Stimulated activated memory B cell treated with anti-CD40 and anti-IgM and Interleukin-4, amounts not matched to agents 10 μg/mL and 1 μg/mL and 100 μg/mL, for 72 hours (primary cell): ENCODE measurements around the gene TBX1.

Experiments
- ATAC-seq: fragments of 150-1000 bp; cut with Tn5 transposase; 2 replicates; pipeline ENCODE4 v1.10.0; 2021
- H3K27ac Mint-ChIP-seq: one replicate; pipeline ENCODE4 v1.8.0; 2022; ENCODE audit warnings: mild to moderate bottlenecking, mixed read lengths
- H3K27me3 Mint-ChIP-seq: one replicate; pipeline ENCODE4 v1.8.0; 2022; ENCODE audit warnings: mixed read lengths
- H3K36me3 Mint-ChIP-seq: one replicate; pipeline ENCODE4 v1.8.0; 2022; ENCODE audit warnings: mixed read lengths
- H3K4me1 Mint-ChIP-seq: one replicate; pipeline ENCODE4 v1.8.0; 2022; ENCODE audit warnings: mixed read lengths
- H3K4me3 Mint-ChIP-seq: one replicate; pipeline ENCODE4 v1.8.0; 2022; ENCODE audit warnings: mild to moderate bottlenecking, moderate library complexity, mixed read lengths
- H3K9me3 Mint-ChIP-seq: one replicate; pipeline ENCODE4 v1.8.0; 2022; ENCODE audit warnings: mixed read lengths

TBX1 gene

DNA sequence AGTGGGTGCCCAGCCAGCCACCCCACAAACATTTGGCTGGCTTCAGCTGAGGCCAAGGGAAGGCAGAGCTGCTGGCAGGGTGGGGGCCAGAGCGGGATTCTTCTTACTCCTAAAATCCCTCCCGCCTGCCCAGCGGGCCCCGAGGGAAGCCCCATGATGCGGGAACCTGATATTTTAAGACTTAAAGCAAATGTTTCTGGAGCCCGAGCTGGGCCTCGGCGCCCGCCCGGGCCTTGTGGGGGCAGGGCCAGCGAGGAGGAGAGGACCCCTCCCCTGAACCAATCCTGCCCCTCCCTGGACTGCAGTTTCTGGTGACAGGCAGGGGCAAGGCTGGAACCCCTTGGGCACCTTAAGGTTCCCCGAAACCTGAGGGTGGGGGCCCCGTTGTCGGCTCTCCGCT, 20.0 kb upstream of the TBX1 start:
- no peak for ATAC-seq
- Mint-ChIP-seq H3K4me1 (no peaks in the 10 kb centered on the region), H3K4me3 (no peak overlapping the region)

DNA sequence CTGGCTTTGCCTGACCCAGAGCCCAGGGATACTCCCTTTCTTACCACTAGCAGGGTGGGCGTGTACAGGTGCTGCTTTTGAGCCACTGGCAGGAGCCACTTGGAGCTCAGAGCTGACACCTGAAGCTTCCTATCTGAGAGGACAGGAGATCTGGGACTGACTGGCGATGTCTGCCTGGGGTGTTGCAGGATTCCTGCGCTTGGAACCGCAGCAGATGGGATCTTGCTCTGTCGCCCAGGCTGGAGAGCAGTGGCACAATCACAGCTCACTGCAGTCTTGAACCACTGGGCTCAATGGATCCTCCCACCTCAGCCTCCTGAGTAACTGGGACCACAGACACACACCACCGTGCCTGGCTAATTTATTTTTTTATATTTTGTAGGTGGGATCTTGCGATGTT, 19.5 kb upstream of the TBX1 start:
- Mint-ChIP-seq H3K27ac (no peak overlapping the region), H3K9me3 (no peaks in the 10 kb centered on the region), H3K4me3 (no peak overlapping the region), H3K27me3 (peaks cover 16% of the 10 kb centered on the region), H3K4me1 (no peaks in the 10 kb centered on the region), H3K36me3 (no peaks in the 10 kb centered on the region)
- no peak for ATAC-seq

More for the DNA sequence above, 20.0 kb upstream of the TBX1 start:
- Mint-ChIP-seq H3K36me3 (no peaks in the 10 kb centered on the region), H3K27ac (no peak overlapping the region), H3K9me3 (no peaks in the 10 kb centered on the region), H3K27me3 (peaks cover 13% of the 10 kb centered on the region)

DNA sequence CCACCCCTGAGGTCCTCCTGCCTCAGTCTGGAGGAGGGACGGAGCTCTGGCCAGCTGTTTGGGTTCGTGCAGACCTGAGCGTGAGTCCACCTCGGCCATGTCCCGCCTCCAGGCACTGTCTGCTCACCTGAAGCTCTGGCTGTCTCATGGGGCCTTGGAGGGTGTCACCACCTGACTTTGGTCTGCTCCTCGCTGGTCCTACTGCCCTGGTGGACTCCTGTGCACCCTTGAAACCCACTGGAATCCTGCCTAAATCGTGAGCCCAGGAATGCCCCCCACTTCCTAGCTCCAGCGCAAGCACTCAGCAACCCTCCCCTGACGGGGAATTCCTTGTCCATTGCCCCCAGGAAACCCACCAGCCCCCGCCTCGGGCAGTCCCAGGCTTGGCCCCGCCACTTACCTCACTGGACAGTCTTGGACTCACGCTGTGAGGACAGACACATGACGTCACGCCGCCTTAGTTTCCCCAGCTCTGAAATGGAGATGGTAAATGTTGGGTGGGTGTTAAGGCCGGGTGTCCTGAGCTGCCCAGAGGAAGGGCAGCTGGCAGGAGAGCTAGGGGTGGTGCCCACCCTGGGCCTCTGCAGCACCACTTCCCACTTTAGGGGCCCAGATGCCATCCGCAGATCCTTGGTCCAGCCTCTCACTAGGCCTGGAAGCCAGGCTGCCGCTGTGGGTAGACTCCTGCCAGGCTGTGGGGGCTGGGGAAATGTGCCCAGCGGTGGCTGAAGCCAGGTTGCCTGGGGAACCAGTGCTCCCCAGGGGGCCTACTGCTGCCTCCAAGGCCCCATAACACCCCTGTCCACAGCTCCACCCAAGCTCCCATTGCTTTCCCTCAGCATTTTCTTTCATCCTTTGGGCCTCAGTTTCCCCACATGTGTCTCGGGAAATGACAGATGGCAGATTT, 18.2 kb upstream of the TBX1 start:
- no peak overlapping the region for H3K4me3 Mint-ChIP-seq
- ATAC-seq = no peak

DNA sequence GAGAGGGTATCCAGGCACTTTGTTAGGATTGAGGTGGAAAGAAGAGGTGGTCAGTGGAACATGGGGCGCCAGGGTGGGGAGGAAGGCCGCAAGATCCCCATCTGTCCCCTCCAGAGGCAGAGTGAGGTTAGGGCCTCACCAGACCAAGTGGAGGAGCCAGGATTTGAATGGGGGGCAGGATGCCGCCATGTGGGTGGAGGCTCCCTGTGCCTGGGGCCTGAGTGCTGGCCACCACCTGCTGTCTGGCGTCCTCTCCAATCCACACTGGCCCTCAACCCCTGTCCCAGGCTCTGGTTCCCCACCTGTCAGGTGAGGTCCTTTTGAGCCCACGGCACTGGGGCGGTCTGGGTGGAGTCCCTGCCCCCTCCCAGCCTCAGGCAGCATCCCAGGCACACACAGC, 17.5 kb upstream of the TBX1 start:
- Mint-ChIP-seq H3K27ac (no peak overlapping the region), H3K36me3 (no peaks in the 10 kb centered on the region), H3K4me1 (no peaks in the 10 kb centered on the region), H3K27me3 (peaks cover 23% of the 10 kb centered on the region), H3K4me3 (no peak overlapping the region), H3K9me3 (no peaks in the 10 kb centered on the region)
- no peak for ATAC-seq

More for the DNA sequence above, 18.2 kb upstream of the TBX1 start:
- Mint-ChIP-seq H3K27me3 (peaks cover 23% of the 10 kb centered on the region), H3K4me1 (no peaks in the 10 kb centered on the region), H3K9me3 (no peaks in the 10 kb centered on the region), H3K27ac (no peak overlapping the region), H3K36me3 (no peaks in the 10 kb centered on the region)

DNA sequence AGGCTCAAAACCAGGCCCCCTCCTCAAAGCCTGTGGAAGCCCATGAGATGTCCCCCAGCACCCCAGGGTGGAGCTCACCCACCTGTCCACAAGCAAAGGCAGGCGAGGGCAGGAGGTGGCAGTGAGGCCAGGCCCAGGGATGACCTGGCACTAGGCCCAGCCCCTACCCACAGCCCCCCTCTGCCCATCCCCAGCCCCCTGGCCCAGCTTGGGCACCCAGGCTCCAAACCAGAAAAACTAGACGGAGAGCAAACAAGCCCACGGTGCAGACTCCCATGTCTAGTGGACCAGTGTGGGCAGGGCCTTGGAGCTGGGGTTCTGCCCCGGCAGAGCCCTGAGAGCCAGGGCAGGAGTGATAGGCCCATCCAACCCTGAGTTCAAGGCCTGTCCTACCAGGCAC, 16.9 kb upstream of the TBX1 start:
- H3K36me3 Mint-ChIP-seq = no peaks in the 10 kb centered on the region
- H3K9me3 Mint-ChIP-seq = no peaks in the 10 kb centered on the region
- no peak overlapping the region for H3K27ac Mint-ChIP-seq
- ATAC-seq = no peak
- H3K4me3 Mint-ChIP-seq = no peak overlapping the region
- H3K4me1 Mint-ChIP-seq = no peaks in the 10 kb centered on the region
- peaks cover 25% of the 10 kb centered on the region for H3K27me3 Mint-ChIP-seq

DNA sequence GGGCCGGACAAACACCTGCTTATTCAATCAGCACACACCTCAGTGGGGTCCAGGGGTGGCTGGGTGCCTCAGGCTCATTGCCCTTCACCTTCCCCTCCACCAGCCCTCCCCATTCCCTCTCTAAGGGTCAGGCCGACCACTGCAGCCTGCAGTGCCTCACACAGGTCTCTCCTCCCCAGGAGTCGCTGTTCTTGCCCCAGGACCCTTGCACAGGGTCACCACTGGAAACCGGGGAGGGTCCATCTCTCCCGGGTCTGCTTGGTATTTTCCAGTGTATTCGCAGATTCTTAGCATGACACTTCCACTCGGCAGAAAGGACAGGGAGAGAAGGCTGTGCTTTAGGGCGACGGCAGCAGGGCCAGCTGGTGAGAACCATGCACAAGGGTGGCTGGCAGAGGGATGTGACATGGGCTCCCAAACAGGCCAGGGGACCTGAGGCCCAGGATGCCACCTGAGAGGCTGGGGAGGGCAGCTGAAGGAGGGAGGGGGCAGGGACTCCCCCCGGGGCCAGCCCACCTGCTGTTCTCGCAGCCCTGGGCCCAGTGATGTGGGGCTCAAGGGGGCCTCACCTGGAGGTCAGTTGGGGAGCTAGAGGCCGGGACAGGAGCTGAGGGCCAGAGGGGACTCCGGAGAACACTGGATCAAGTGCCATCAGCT, 16.1 kb upstream of the TBX1 start:
- no peaks in the 10 kb centered on the region for H3K36me3 Mint-ChIP-seq
- ATAC-seq = no peak

DNA sequence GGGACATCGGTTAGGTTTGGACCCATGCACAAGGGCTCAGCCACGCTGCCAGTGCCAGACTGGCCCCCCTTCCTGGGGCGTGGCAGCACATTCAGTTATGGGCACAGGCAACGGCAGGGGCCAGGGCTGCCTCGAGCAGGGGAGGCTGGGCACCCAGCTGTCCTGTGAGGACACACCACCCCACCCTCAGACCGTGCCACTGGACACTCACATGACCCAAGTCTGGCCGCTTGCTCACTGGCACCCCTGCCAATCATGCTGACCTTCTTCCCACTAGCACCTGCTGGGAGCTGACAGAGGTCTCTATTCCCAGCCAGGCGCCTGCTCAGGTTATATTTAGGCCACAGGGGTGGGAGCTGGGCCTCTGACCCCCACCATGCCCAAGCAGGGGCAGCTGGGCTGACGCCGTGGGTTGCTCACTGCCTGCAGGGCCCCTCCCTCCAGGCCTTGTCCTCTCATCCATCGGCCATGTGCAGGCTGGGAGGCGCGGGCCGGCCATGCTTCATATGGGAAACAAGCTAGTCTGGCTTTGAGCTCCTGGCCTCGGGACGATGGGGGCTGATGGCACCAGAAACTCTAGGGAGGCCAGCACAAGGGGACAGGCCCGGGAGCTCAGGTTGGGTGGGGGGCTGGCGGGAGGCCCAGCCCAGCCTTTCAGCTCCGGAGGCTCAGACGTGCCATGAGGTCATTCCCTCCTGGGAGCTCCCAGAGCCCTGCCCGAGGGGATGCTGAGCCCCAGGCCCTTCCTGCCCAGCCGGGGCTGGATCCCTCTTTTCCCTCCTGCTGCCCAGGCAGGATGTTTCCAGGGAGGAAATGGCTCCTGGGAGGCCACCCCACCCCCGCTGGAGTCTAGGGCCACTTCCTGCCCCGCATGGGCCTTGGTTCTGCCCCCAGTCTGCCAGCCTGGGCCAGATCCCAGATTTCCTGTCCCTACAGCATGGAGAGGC, 15.2 kb upstream of the TBX1 start:
- ATAC-seq = no peak
- Mint-ChIP-seq H3K4me1 (no peaks in the 10 kb centered on the region), H3K27me3 (peaks cover 26% of the 10 kb centered on the region), H3K27ac (no peak overlapping the region), H3K4me3 (no peak overlapping the region), H3K9me3 (no peaks in the 10 kb centered on the region), H3K36me3 (no peaks in the 10 kb centered on the region)

More for the DNA sequence above, 16.1 kb upstream of the TBX1 start:
- H3K4me3 Mint-ChIP-seq = no peak overlapping the region
- no peak overlapping the region for H3K27ac Mint-ChIP-seq
- peaks cover 25% of the 10 kb centered on the region for H3K27me3 Mint-ChIP-seq
- no peaks in the 10 kb centered on the region for H3K4me1 Mint-ChIP-seq
- H3K9me3 Mint-ChIP-seq = no peaks in the 10 kb centered on the region

DNA sequence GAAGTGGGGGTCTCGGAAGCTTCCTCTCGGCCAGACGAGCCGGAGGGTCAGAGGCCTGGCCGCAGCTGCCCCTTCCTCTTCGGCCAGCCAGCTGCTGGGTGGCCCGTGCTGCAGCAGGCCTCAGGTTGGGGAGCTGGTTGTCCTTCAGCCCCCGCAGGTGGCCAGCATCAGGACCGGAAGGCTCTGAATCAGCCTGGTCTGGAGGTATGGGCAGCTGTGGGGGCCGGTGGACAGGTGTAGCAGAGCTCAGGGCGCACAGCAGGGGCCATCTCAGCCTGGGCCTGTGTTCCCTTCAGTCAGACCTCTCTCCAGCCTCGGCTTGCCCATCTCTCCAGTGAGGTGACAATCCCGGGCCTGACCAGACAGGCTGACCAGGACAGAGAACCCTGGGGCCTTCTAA, 13.9 kb upstream of the TBX1 start:
- no peak for ATAC-seq
- peaks cover 39% of the 10 kb centered on the region for H3K27me3 Mint-ChIP-seq
- no peak overlapping the region for H3K27ac Mint-ChIP-seq
- no peaks in the 10 kb centered on the region for H3K36me3 Mint-ChIP-seq
- no peaks in the 10 kb centered on the region for H3K9me3 Mint-ChIP-seq
- H3K4me3 Mint-ChIP-seq = no peak overlapping the region
- no peaks in the 10 kb centered on the region for H3K4me1 Mint-ChIP-seq

DNA sequence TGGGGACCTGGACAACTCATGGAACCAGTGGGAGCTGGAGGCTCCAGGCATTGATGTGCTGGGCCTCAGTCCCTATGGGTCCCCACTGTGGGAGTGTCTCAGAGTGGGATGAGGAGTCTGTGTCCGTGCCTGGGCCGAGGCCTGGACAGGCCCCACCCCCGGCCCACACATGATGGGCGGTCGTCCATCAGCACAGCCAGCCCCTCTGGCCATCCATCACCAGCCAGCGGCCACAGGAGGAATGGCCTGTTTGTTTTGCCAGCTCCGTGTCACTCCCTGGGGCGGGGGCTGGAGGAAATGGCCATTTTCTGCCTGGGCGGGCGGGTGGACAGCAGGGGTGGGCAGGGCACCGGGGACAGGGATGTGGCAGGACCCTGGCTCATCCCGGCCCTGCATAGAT, 13.0 kb upstream of the TBX1 start:
- H3K27me3 Mint-ChIP-seq = peaks cover 47% of the 10 kb centered on the region
- H3K27ac Mint-ChIP-seq = no peak overlapping the region
- H3K4me3 Mint-ChIP-seq = no peak overlapping the region
- no peaks in the 10 kb centered on the region for H3K36me3 Mint-ChIP-seq
- H3K9me3 Mint-ChIP-seq = no peaks in the 10 kb centered on the region
- ATAC-seq = no peak
- H3K4me1 Mint-ChIP-seq = no peaks in the 10 kb centered on the region

DNA sequence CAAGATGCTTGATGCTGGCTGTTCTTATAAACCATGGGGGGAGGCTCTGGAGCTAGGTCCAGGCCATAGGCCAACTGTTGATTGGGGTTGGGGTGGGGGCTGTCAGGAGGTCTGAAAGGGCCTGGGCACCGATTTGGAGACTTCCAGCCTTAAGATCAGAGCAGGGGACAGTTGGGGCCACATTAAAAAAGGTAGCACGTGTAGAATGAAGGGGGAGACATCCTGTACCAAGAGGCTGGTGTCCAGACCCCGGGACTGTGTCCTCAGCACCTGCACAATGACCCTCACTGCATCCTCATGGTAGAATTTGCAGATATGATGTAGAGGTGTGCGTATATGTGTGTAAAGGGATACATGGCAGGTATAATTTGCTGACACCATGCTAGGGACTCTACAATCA, 12.4 kb upstream of the TBX1 start:
- Mint-ChIP-seq H3K27me3 (peaks cover 53% of the 10 kb centered on the region), H3K36me3 (no peaks in the 10 kb centered on the region), H3K9me3 (no peaks in the 10 kb centered on the region), H3K4me3 (no peak overlapping the region), H3K4me1 (no peaks in the 10 kb centered on the region), H3K27ac (no peak overlapping the region)
- no peak for ATAC-seq

DNA sequence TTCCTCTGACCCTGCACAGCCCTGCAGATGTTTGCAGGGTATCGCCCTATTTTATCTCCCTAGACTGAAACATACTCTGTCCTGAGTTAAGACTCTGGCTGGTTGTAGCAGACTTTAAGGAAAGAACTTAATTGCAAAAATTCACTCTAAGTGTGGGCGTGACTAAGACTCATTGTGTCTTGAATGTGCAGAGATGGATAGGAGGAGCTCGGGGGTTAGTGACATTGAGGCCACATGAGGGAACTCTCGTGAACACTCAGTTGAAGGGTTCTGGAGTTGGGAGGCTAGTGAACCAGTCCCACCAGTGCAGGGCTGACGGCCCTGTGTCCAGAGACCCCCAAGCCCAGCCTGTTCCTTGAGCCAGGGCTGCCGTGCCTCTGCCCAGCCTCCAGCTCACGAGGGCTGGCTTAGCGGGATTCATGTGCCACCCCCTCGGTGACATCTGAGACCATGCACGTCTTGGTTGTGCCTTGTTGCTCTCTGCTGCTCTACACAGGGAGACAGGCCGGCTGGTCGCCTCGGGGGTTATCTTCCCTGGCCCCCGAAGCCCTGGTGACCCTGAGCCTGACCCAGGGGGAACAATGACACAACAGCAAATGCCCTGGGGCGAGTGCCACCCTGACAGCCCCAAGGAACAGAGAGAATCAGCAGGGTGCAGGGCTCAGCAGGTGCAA, 11.4 kb upstream of the TBX1 start:
- peaks cover 63% of the 10 kb centered on the region for H3K27me3 Mint-ChIP-seq
- H3K4me1 Mint-ChIP-seq = no peaks in the 10 kb centered on the region
- H3K36me3 Mint-ChIP-seq = no peaks in the 10 kb centered on the region
- H3K27ac Mint-ChIP-seq = no peak overlapping the region
- H3K9me3 Mint-ChIP-seq = no peaks in the 10 kb centered on the region
- H3K4me3 Mint-ChIP-seq = no peak overlapping the region
- no peak for ATAC-seq

DNA sequence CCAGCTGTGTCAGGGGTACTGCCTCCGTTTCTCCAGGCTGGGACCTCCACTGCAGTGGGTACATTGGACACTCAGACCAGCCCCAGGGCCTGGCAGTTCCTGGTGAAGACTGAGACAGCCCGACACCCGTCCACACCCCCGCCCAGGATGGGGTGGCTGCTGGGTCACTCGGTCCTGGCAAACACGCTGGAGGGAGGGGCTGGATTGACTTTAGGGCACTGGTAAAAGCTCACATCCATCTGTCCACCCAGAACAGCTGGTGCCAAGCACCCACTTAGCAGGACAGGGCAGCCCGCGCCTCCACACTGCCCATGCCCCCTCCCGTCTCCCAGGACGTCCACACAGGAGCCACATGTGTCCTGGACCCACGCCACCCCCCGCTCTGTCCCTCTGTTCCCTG, 10.7 kb upstream of the TBX1 start:
- no peaks in the 10 kb centered on the region for H3K4me1 Mint-ChIP-seq

DNA sequence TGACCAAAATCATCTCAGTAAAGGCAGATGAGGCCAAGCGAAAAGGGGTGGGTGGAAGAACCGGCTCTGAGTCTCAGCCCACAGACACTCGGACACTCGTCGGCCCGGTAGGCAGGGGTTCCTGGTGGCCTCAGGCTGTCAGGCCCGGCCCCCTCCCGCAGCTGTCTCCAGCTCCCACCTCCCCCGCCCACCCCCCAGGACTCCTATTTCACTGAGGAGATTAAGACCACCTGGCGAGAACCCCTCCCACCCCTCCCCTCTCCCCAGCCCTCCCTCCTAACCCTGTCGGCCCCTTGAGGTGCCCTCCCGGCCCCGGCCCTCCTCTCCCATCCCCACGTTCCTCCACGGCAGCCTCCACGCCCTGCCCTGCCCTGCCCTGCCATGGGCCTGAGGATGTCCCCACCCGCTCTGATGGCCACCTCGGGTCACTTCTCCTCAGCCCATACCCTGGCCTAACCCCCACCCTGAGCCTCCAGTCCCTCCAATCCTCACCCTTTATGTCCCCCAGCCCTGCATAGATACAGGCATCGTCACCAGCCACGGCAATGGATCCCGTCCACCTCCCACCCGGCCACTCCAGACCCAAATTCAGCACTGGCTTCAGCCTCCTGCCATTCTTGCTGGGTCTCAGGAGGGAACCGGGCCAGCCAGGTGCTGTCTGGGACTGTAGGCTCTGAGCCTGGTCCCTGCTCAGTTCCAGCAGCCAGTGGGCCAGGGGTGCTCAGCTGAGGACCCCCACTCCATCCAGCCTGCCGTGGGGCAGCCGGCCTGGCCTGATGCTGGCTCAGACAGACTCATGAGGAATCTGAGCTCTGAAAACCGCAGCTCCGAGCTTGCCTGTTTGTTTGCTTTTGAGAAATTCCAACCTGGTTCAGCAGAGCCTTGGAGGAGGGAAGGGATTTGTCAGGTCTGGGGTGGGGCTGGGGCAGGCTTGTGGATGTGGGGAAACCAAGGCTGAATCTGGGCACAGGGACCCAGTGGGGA, 9.8 kb upstream of the TBX1 start:
- no peaks in the 10 kb centered on the region for H3K36me3 Mint-ChIP-seq
- no peak overlapping the region for H3K27ac Mint-ChIP-seq
- no peak overlapping the region for H3K4me3 Mint-ChIP-seq
- H3K27me3 Mint-ChIP-seq = peaks cover 79% of the 10 kb centered on the region
- no peak for ATAC-seq
- peaks cover 4% of the 10 kb centered on the region for H3K4me1 Mint-ChIP-seq
- no peaks in the 10 kb centered on the region for H3K9me3 Mint-ChIP-seq

More for the DNA sequence above, 10.7 kb upstream of the TBX1 start:
- no peak overlapping the region for H3K27ac Mint-ChIP-seq
- no peak for ATAC-seq
- no peaks in the 10 kb centered on the region for H3K36me3 Mint-ChIP-seq
- no peak overlapping the region for H3K4me3 Mint-ChIP-seq
- no peaks in the 10 kb centered on the region for H3K9me3 Mint-ChIP-seq
- H3K27me3 Mint-ChIP-seq = peaks cover 70% of the 10 kb centered on the region
